Suprapubic skin (tissue), 4 donors: ENCODE measurements around the gene SFT2D3. TPM values are rescaled to one million over a fixed set of nuclear protein-coding genes. Genes with fewer than 3 reads are reported as not detected.

Experiments used
- DNase-seq, 2 donors: peaks; one replicate each; pipeline ENCODE4 v3.0.0-alpha.2; 2019; ENCODE audit warnings: low spot score in 2 of 2
- H3K27ac ChIP-seq: fragments of 200-600 bp; sonication (generic); one replicate; pipeline ENCODE4 v1.5.1; 2019
- H3K27me3 ChIP-seq: fragments of 200-600 bp; sonication (generic); one replicate; pipeline ENCODE4 v1.5.1; 2019
- H3K36me3 ChIP-seq: fragments of 200-600 bp; sonication (generic); one replicate; pipeline ENCODE4 v1.5.1; 2019
- H3K4me1 ChIP-seq: fragments of 200-600 bp; sonication (generic); one replicate; pipeline ENCODE4 v1.5.1; 2019
- H3K4me3 ChIP-seq: fragments of 200-600 bp; sonication (generic); one replicate; pipeline ENCODE4 v1.5.1; 2019; ENCODE audit warnings: mild to moderate bottlenecking
- H3K9me3 ChIP-seq: fragments of 200-600 bp; sonication (generic); one replicate; pipeline ENCODE4 v1.5.1; 2019
- EP300 ChIP-seq: sonication (generic); formaldehyde crosslinking; IDR thresholded peaks from one replicate; pipeline ENCODE4 v1.6.1; 2017; ENCODE audit warnings: antibody characterized with exemption
- POLR2A ChIP-seq, 2 donors: fragments of 450-650 bp; IDR thresholded peaks; one replicate each; pipeline ENCODE4 v1.6.1; 2017; ENCODE audit warnings: antibody characterized with exemption in 2 of 2, mild to moderate bottlenecking in 2 of 2, moderate library complexity in 2 of 2
- POLR2AphosphoS5 ChIP-seq, 3 donors: sonication (generic); formaldehyde crosslinking; IDR thresholded peaks; one replicate each; pipeline ENCODE4 v1.6.1; 2017; ENCODE audit warnings: antibody characterized with exemption in 3 of 3
- WGBS: methylation state at CpG from one replicate; pipeline ENCODE4 v1.1.5; 2018; 5-methylcytosine and 5-hydroxymethylcytosine counted together
- total RNA-seq, 4 donors: library from RNA; depleted of rRNA; stranded (reverse); fragments of >200 nt; gene quantifications; one replicate each; pipeline ENCODE4 v1.1.0, GENCODE V29; 2016
- TF ChIP-seq, protein P1 (sequence below), 2 donors: fragments of 200-600 bp in 1 of 2; fragments of 450-650 bp in 1 of 2; sonication (generic) in 1 of 2; IDR thresholded peaks; one replicate each; pipeline ENCODE4 v1.5.1; 2016 to 2019; ENCODE audit warnings: antibody characterized with exemption in 2 of 2, mild to moderate bottlenecking in 1 of 2, moderate library complexity in 1 of 2

SFT2D3 gene
- total RNA-seq, 4 donors from 2014 or later = 10.2 to 15.9 (median 12.2) TPM

DNA sequence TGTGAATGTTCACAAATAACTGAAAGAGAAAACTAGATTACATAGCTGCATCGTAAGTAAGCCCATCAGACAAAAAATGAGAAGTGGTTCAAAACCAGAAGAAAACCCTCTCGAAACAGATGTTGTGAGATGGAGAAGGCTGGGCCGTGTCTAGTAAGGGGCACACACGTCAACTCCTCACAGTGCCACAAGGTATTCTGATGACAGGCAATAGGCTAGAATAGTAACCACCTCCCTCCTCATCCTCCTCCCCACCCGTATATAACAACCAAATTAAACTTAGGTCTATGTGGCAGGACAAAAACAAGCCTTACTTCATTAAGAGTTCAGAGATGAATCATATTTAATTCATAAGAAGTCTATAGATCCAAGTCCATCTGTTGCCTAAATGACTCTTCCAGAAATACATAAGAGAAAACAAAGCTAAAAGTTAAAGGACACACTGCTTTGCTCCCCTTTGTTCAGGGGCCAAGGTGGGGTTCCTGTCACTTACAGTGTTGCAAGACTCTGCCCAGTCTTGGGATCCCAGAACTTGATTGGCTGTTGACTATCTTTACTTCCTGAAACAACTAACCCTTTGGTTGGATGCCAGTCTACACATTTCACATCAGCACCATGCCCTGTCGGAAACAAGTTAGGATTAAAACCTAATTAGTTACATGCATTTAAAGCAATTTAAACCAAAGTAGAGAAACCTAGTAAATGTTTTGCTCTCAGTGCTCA, 25.0 kb downstream of the SFT2D3 start:
- no peak overlapping the region for H3K4me3 ChIP-seq
- H3K27me3 ChIP-seq = no peaks in the 10 kb centered on the region
- TF ChIP-seq, protein P1, sequence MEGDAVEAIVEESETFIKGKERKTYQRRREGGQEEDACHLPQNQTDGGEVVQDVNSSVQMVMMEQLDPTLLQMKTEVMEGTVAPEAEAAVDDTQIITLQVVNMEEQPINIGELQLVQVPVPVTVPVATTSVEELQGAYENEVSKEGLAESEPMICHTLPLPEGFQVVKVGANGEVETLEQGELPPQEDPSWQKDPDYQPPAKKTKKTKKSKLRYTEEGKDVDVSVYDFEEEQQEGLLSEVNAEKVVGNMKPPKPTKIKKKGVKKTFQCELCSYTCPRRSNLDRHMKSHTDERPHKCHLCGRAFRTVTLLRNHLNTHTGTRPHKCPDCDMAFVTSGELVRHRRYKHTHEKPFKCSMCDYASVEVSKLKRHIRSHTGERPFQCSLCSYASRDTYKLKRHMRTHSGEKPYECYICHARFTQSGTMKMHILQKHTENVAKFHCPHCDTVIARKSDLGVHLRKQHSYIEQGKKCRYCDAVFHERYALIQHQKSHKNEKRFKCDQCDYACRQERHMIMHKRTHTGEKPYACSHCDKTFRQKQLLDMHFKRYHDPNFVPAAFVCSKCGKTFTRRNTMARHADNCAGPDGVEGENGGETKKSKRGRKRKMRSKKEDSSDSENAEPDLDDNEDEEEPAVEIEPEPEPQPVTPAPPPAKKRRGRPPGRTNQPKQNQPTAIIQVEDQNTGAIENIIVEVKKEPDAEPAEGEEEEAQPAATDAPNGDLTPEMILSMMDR (IDR thresholded peaks at IDR 0.05) = no peak
- no peak for TF ChIP-seq POLR2AphosphoS5 (IDR thresholded peaks at IDR 0.05)
- TF ChIP-seq POLR2A (IDR thresholded peaks at IDR 0.05) = no peak
- TF ChIP-seq EP300 = no peak
- DNase-seq = no peak
- 88% methylated on average over 6 of the region's 6 CpGs for WGBS
- H3K36me3 ChIP-seq = peaks cover 16% of the 10 kb centered on the region
- H3K9me3 ChIP-seq = no peaks in the 10 kb centered on the region
- no peak overlapping the region for H3K27ac ChIP-seq
- no peaks in the 10 kb centered on the region for H3K4me1 ChIP-seq

GRCh38 chr2:127733113-127733815, 32.0 kb downstream of the SFT2D3 start:
- peak overlapping the region; percentile 13 for H3K4me3 ChIP-seq
- H3K27ac ChIP-seq = no peak overlapping the region
- H3K27me3 ChIP-seq = no peaks in the 10 kb centered on the region

DNA sequence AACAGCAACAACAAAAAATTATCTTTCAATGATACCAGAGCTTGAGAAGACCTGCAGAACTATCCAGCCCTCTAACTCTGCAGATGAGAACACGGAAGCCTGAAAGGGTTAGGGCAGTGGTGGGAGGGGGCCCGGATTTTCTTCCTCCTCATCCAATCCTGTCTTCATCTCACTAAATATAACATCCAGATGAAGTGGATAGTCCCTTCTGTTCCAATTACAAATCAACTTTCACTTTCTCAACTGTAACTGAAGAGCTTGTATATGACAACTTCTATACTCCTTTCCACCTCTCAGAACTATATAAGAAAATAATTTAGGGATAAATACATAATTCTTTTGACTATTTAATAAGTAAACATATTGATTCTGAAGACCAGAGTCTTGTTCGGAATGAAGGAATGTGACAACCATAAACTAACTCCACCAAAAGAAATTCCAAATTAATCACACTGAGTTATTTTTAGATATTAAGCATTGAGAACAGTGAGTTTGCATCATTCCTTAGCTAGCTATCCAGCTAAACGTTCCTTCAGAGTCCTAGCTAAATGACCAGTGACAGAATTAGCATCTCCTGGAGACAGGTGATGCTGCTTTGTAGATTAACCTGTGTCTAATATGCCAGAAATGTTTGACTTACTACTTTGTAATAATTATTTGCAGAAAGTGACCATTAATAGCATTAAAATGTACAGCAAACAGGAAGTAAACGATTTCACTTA, 32.7 kb downstream of the SFT2D3 start:
- Histone ChIP-seq H3K36me3 (no peaks in the 10 kb centered on the region), H3K27me3 (no peaks in the 10 kb centered on the region), H3K9me3 (no peaks in the 10 kb centered on the region), H3K4me3 (peak overlapping the region; percentile 13), H3K27ac (no peak overlapping the region), H3K4me1 (no peaks in the 10 kb centered on the region)
- no peak for TF ChIP-seq POLR2AphosphoS5 (IDR thresholded peaks at IDR 0.05)
- TF ChIP-seq, protein P1 (IDR thresholded peaks at IDR 0.05) = no peak
- TF ChIP-seq POLR2A (IDR thresholded peaks at IDR 0.05) = no peak
- TF ChIP-seq EP300 = no peak
- WGBS = 50% methylated on average over 5 of the region's 5 CpGs
- no peak for DNase-seq

More at GRCh38 chr2:127733113-127733815, 32.0 kb downstream of the SFT2D3 start:
- Histone ChIP-seq H3K4me1 (no peaks in the 10 kb centered on the region), H3K36me3 (no peaks in the 10 kb centered on the region), H3K9me3 (no peaks in the 10 kb centered on the region)
- WGBS = 73% methylated on average over 6 of the region's 6 CpGs
- TF ChIP-seq POLR2AphosphoS5 (IDR thresholded peaks at IDR 0.05) (no peak), POLR2A (IDR thresholded peaks at IDR 0.05) (no peak), EP300 (no peak)
- TF ChIP-seq, protein P1 (IDR thresholded peaks at IDR 0.05) = no peak
- DNase-seq = no peak

- Histone ChIP-seq H3K27me3 (no peaks in the 10 kb centered on the region), H3K9me3 (no peaks in the 10 kb centered on the region), H3K4me1 (no peaks in the 10 kb centered on the region), H3K36me3 (peaks cover under 1% of the 10 kb centered on the region), H3K4me3 (no peak overlapping the region), H3K27ac (no peak overlapping the region)
- no peak for DNase-seq
- 95% methylated on average over 2 of the region's 2 CpGs for WGBS
- no peak for TF ChIP-seq POLR2A (IDR thresholded peaks at IDR 0.05)
- no peak for TF ChIP-seq POLR2AphosphoS5 (IDR thresholded peaks at IDR 0.05)
- TF ChIP-seq, protein P1 (IDR thresholded peaks at IDR 0.05) = no peak
- no peak for TF ChIP-seq EP300
Measured at GRCh38 chr2:127735044-127735443, 33.7 kb downstream of the SFT2D3 start.
